ELF-1 (cell line): ENCODE results near the gene DUS3L.
"Not testable (repeated sequence)": the region's sequence is repeated elsewhere in the genome, so short reads cannot be mapped to it uniquely, and the experiment has no call there.

ENCODE experiments used
- DNase-seq: peaks from one replicate; pipeline ENCODE4 v3.0.0-alpha.2; 2016; ENCODE audit warnings: low read depth, low spot score

DUS3L gene

DNA sequence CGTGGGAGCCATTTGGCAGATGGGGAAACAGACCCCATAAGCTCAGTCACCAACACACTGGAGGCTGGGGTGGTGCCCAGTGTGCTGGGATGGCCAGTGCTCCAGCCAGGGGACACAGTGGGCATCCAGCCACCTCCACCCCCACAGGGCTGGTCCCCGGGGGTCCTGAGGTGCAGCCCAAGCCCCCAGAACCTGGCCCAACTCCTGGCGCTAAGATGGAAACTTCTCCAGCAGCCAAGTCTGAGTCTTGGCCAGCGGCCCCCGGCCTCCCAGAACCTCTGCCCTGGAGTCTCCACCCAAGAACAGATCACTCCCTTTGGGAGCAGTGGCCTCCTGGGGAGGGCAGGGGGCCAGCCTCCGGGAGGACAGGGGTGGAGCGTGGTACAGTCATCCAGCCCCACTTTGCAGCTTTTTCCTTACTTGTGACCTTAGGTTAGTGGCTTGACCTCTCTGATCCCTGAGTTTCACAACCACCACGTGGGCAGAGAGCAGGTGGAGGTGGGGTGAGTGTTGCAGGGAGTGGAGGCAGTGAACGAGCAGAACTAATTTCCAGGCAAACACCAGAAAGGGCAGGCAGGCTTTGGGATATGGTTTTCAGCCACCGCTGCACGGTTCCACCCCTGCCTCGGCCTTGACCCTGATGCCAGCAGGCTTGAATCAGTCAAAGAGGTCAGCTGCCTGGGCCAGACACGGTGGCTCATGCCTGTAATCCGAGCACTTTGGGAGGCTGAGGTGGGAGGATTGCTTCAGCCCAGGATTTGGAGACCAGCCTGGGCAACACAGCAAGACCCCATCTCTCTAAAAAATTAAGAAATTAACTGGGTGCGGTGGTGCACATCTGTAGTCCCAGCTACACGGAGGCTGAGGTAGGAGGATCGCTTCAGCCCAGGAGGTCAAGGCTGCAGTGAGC, 9.7 kb upstream of the DUS3L start:
- no peak for DNase-seq

- no peak for DNase-seq
These were observed 8.6 kb upstream of the DUS3L start for GRCh38 chr19:5799247-5800241.

GRCh38 chr19:5798244-5798643, 7.3 kb upstream of the DUS3L start:
- no peak for DNase-seq

GRCh38 chr19:5795382-5795919, 4.5 kb upstream of the DUS3L start:
- no peak for DNase-seq

DNA sequence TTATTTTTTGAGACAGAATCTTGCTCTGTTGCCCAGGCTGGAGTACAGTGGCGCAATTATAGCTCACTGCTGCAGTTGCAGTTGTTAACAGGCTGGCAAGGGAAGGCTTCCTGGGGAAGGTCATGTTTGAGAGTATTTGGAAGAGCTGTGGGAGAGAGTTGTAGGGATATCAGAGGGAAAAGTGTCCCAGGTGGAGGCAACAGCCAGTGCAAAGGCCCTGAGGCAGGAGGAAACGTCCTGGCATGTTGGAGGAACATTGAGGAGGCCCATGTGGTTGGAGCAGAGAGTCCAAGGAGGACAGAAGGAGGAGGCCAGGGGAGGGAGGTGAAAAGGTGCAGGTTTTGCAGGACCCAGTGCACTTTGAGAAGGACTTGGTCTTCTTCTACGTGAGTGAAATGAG, 2.2 kb upstream of the DUS3L start:
- no peak for DNase-seq

DNA sequence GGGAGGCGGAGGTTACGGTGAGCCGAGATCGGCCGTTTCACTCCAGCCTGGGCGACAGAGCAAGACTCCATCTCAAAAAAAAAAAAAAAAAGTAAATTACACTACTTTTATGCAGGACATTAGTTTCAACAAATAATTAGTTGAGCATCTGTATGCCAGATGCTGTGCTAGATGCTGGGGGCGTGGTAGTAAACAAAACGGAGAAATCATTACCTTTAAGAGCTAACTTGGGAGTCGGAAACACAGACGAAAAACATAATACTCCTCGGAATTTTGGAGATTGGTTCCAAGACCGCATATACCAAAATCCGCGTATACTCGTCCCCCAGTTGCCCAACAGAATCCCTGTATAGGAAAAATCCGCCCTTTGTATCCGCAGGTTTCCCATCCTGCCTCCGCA, 1.3 kb upstream of the DUS3L start:
- no peak for DNase-seq

GRCh38 chr19:5789886-5790558, 941 bp downstream of the DUS3L start:
- DNase-seq: no peak

DNA sequence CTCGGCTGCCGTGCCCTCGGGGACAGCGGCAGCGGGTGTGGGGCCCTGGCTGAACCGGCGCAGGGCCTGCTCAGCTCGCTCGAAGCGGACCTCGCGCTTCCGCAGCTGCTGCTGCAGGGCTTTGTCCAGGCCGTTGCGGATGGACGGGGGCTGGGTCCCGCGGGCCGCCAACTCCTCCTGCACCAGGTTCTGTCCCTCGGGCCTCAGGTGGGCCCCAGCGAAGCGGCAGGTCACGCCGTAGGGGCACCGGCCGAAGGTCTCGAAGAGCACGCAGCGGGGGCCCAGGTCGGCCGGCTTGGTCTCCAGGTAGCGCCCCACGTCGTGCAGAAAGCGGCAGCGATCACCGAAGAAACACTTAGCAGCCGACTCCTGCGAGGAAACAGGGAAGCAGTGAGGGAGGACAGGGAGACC, 1.6 kb downstream of the DUS3L start:
- DNase-seq: no peak

- no peak for DNase-seq
These were observed 2.5 kb downstream of the DUS3L start for GRCh38 chr19:5788422-5788821.

- DNase-seq: no peak
These were observed 3.4 kb downstream of the DUS3L start for GRCh38 chr19:5787409-5788182.

DNA sequence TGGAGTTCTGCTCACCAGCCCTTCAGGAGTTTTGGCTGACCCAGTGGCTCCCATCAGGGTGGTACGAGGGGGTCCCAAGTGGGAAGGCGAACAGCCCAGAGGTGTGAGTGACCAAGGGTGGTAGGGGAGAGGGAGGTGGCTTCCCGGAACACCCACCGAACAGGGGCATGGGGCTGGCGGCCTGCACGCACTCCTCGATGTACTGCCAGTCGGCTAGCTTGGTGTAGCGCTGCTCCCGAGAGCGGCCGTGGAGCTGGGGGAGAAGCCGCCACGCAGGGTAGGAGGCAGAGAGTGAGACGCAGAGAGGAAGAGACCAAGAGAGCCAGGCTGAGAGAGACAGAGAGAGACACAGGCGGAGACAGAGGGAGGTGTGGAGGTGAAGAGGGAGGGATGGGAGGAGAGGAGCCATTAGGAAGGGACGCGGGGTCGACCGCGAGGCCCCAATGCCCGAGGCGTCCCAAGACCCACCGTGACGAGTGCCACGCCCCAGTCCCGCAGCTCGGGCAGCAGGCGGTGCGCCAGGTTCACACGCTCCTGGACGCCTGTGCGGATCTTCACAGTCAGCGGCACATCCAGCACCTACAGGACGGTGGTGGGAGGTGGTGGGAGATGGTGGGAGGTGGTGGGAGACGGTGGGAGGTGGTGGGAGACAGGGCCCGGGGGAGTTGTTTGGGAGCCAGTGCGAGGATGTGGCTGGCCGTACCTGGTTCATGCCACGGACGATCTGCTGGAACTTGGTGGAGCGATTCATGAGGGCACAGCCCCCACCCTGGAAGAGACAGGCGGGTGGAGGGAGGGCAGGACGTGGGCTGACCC, 4.2 kb downstream of the DUS3L start:
- no peak for DNase-seq

DNA sequence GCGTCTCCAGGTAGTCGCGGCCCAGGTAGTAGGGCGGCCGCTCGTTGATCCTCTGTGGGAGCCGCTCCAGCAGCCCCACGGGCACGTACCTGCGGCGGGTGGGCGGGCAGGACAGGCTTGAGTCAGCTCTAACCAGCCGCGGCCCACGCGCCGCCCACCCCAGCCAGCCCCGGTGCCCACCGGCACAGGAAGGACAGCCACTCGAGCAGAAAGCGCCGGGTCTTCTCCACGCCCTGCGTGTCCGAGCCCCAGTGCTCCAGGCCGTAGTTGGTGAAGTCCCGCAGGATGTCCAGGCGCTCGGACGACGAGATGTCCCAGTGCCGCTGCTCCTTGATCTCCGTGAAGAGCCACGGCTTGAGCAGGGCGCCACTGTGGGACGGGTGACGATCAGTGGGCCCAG, 5.5 kb downstream of the DUS3L start:
- DNase-seq: no peak

DNA sequence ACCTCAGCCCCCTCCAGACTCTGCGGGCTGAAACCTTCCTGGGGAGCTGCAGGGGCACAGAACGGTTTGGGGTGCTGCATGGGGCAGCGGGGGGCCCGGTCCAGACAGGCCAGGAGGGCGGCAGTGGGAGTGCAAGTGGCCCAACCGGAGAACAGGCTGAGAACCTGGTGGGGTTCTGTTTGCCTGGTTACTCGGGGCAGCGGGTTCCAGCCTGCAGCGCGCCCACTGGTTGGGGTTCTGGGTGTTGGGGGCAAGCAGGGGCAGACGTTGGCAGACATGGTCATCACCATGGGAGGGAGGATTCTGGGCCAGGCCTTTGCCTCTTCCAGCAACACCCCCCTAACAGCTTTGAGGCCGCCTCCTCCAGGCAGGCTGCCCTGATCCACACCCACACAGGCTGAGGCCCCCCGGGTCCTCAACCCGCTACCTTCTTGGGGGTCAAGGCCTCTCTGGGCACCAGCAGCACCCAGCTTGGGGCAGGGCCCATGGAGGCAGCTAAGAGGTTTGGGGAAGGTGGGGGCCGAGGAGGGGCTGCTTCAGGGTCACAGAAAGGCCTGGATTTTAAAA, 6.3 kb downstream of the DUS3L start, which contains the start of gene PRR22:
TSS of gene PRR22 (minus strand) at position 166 of the 567 bp plus-strand sequence. CDS start at position 80, 86 bp downstream.
- no peak for DNase-seq

DNA sequence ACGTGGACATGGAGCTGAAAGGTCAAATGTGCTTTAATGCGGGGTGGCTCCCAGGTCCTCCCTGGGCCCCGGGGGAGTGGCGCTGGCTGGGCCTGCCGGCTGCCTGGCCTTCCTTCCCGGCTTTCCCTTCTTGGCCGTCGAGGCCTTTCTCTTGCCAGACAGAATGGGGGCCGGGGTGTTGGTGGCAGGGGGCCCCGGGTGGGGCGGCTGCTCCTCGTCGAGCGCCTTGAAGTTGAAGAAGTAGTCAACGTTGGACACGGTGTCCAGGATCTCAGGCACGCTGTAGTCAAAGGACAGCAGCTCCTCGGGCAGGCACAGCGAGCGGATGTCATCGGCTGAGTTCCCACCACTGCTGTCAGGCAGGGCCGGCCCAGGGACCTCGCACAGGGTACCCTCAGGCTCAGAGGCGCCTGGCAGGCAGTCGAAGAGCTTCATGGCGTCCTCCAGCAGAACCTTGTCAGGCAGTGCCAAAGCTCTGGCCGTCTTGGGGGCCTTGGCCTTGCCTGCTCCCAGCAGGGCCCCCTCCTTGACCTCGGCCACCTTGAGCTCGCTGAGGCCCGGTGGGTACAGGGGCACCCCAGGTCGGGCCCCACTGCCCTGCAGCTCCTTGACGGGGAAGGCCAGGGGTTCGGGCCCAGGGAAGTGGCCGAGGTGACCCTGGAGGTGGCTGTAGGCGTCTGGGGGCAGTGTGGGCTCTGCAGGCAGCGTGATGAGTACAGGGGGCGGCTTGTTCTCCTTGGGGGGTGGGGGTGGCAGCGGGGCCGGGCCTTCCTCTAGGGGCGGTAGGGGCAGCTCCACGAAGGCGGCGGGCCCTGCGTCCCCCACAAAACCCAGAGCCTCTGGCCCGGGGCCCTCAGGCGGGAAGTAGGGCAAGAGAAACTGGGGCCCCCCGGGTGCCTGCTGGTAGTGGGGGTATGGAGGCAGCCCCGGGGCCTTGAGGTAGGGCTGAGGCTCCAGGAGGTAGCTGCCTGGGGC, 7.7 kb downstream of the DUS3L start:
- DNase-seq: no peak

DNA sequence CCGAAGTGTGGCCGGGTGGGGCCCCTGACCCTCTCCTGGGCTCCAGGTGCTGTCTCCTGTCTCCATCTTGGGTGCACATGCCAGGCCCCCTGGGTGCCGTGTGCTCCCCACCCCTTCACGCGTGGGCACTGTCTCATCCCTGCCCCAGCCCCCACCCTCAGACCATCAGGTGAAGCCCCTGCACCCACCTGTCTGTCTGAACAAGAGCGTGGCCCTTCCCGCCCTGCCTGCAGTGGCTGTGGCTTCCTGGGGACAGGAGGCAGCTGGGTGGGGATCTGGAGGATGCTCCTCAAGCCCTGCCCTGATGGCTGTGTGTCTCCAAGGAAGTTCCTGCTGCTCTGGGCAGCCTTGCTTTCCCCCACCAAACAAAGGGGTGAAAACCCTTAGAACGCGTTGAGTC, 8.6 kb downstream of the DUS3L start:
- DNase-seq: no peak

GRCh38 chr19:5780916-5781315, 10.0 kb downstream of the DUS3L start:
- not testable (repeated sequence) for DNase-seq

GRCh38 chr19:5778402-5778801, 12.6 kb downstream of the DUS3L start:
- no peak for DNase-seq

DNA sequence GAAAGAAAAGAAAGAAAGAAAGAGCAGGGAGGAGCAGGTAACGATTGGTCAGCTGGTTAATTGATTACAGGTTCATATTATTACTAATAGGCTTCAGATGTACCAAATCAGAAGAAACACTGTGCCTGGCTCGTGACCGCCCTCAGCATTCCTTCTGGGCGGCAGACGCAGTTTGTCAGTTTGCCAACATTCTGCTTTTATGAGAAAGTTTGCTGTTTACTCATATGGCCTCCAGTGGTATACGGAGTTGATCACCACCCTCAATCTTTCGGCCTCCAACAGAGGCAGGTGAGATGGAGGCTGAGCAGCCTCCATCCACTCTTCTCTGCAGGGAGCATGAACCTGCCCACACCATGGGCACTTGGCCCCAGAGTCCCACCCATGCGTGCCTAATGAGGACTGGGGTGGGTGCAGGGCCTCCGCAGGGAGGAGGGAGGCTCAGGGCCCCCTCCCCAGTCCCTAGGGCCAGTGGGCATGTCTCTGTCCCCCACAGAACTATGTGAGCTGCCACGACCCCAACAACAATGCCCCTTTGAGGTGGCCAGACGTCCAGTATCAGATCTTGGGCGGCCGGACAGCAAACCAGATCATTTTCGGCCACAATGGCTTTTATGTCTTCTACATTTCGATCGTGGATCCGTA, 15.2 kb downstream of the DUS3L start:
- no peak for DNase-seq
